Peyer's patch (tissue), 4 donors: ENCODE measurements around the gene TOMM20.

Experiments used
- POLR2A ChIP-seq, 2 donors: fragments of 450-650 bp; IDR thresholded peaks; one replicate each; pipeline ENCODE4 v1.5.1; 2017; ENCODE audit warnings: antibody characterized with exemption in 2 of 2, mild to moderate bottlenecking in 2 of 2, moderate library complexity in 2 of 2
- TF ChIP-seq, protein P1 (sequence below), 6 experiments: fragments of 450-650 bp in 4 of 6; fragments of 200-600 bp in 2 of 6; sonication (generic) in 1 of 6; IDR thresholded peaks; one replicate each; pipeline ENCODE4 v1.5.1; 2017 to 2019; ENCODE audit warnings: antibody characterized with exemption in 6 of 6, mild to moderate bottlenecking in 3 of 6, moderate library complexity in 1 of 6

- TF ChIP-seq POLR2A (IDR thresholded peaks at IDR 0.05): no peak
- TF ChIP-seq, protein P1, sequence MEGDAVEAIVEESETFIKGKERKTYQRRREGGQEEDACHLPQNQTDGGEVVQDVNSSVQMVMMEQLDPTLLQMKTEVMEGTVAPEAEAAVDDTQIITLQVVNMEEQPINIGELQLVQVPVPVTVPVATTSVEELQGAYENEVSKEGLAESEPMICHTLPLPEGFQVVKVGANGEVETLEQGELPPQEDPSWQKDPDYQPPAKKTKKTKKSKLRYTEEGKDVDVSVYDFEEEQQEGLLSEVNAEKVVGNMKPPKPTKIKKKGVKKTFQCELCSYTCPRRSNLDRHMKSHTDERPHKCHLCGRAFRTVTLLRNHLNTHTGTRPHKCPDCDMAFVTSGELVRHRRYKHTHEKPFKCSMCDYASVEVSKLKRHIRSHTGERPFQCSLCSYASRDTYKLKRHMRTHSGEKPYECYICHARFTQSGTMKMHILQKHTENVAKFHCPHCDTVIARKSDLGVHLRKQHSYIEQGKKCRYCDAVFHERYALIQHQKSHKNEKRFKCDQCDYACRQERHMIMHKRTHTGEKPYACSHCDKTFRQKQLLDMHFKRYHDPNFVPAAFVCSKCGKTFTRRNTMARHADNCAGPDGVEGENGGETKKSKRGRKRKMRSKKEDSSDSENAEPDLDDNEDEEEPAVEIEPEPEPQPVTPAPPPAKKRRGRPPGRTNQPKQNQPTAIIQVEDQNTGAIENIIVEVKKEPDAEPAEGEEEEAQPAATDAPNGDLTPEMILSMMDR (IDR thresholded peaks at IDR 0.05): no peak
Measured at GRCh38 chr1:235112297-235113182, 16.1 kb downstream of the TOMM20 start.
